Breast epithelium (tissue), 3 donors: ENCODE measurements around the gene ULK1.

ENCODE experiments used
- POLR2A ChIP-seq: fragments of 450-650 bp; IDR thresholded peaks from one replicate; pipeline ENCODE4 v1.6.1; 2016; ENCODE audit warnings: antibody characterized with exemption, mild to moderate bottlenecking, moderate library complexity
- POLR2AphosphoS5 ChIP-seq, 3 donors: sonication (generic); formaldehyde crosslinking; IDR thresholded peaks; one replicate each; pipeline ENCODE4 v1.6.1; 2017; ENCODE audit warnings: antibody characterized with exemption in 3 of 3
- TF ChIP-seq, protein P1 (sequence below), 3 donors: fragments of 450-650 bp; IDR thresholded peaks; one replicate each; pipeline ENCODE4 v1.5.1; 2016 to 2017; ENCODE audit warnings: antibody characterized with exemption in 3 of 3, mild to moderate bottlenecking in 3 of 3, moderate library complexity in 3 of 3

DNA sequence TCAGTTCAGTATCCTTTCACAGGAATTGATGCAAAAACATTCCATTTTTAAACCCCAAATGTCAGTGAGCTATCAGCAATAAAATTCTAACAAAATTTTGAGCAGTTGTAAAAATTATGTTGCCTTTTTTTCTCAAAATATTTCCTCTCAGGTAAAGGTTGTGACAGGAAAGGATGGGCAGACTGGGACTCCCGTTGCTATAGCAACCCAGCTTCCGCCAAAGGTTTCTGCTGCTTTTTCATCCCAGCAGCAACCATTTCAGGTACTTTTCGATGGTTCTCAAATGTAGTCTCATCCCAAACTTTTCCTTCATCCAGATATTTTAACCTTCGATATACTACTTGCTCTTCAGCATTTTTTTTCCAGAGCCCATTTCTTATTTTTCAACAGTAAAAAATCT, 69.0 kb downstream of the ULK1 start:
- TF ChIP-seq, protein P1, sequence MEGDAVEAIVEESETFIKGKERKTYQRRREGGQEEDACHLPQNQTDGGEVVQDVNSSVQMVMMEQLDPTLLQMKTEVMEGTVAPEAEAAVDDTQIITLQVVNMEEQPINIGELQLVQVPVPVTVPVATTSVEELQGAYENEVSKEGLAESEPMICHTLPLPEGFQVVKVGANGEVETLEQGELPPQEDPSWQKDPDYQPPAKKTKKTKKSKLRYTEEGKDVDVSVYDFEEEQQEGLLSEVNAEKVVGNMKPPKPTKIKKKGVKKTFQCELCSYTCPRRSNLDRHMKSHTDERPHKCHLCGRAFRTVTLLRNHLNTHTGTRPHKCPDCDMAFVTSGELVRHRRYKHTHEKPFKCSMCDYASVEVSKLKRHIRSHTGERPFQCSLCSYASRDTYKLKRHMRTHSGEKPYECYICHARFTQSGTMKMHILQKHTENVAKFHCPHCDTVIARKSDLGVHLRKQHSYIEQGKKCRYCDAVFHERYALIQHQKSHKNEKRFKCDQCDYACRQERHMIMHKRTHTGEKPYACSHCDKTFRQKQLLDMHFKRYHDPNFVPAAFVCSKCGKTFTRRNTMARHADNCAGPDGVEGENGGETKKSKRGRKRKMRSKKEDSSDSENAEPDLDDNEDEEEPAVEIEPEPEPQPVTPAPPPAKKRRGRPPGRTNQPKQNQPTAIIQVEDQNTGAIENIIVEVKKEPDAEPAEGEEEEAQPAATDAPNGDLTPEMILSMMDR (IDR thresholded peaks at IDR 0.05), result no peak
- no peak for TF ChIP-seq POLR2A
- TF ChIP-seq POLR2AphosphoS5 (IDR thresholded peaks at IDR 0.05), result no peak
